T-helper 1 cell (primary cell): ENCODE results near the gene ITPR2.
"Not testable (repeated sequence)": the region's sequence is repeated elsewhere in the genome, so short reads cannot be mapped to it uniquely, and the experiment has no call there.

Source experiments
- DNase-seq, 5 donors: peaks; one replicate each; pipeline ENCODE4 v3.0.0-alpha.2; 2012 to 2020
- total RNA-seq, 4 donors: gene quantifications; one replicate each; lab custom pipeline; 2026; lab: John Stamatoyannopoulos, UW

Gene ITPR2
- 117 to 175 (median 155) reads per million in 4 donors for total RNA-seq

- DNase-seq = peak; percentile 89 to 91 (median 89)
Observed at GRCh38 chr12:26832822-26833742, at the start of gene ITPR2. Gene ITPR2, minus strand, starts transcription at chr12:26833194. Its CDS starts 413 bp downstream, at chr12:26832781.

- no peak for DNase-seq
Observed at GRCh38 chr12:26880625-26881024, 47.6 kb upstream of the ITPR2 start.

GRCh38 chr12:26878661-26879119 is 45.7 kb upstream of the ITPR2 start:
- no peak for DNase-seq

GRCh38 chr12:26874501-26875296 is 41.7 kb upstream of the ITPR2 start:
- DNase-seq = no peak

- DNase-seq = no peak
Observed at GRCh38 chr12:26872625-26873024, 39.6 kb upstream of the ITPR2 start.

- DNase-seq = no peak
Observed at GRCh38 chr12:26871985-26872384, 39.0 kb upstream of the ITPR2 start.

- no peak for DNase-seq
Observed at GRCh38 chr12:26870491-26871419, 37.8 kb upstream of the ITPR2 start.

GRCh38 chr12:26869908-26870459 is 37.0 kb upstream of the ITPR2 start:
- DNase-seq = no peak

- no peak for DNase-seq
Observed at GRCh38 chr12:26869104-26869494, 36.1 kb upstream of the ITPR2 start.

- DNase-seq = no peak
Observed at GRCh38 chr12:26868447-26869103, 35.6 kb upstream of the ITPR2 start.

GRCh38 chr12:26867080-26867479 is 34.1 kb upstream of the ITPR2 start:
- DNase-seq = peak in 1 of 5 donors; percentile 59

GRCh38 chr12:26863515-26863914 is 30.5 kb upstream of the ITPR2 start:
- no peak for DNase-seq

GRCh38 chr12:26862787-26863186 is 29.8 kb upstream of the ITPR2 start:
- DNase-seq = not testable (repeated sequence)

GRCh38 chr12:26861690-26862089 is 28.7 kb upstream of the ITPR2 start:
- no peak for DNase-seq

- no peak for DNase-seq
Observed at GRCh38 chr12:26857465-26858176, 24.6 kb upstream of the ITPR2 start.

- no peak for DNase-seq
Observed at GRCh38 chr12:26855337-26855736, 22.3 kb upstream of the ITPR2 start.

- no peak for DNase-seq
Observed at GRCh38 chr12:26854031-26854390, 21.0 kb upstream of the ITPR2 start.

- peak; percentile 35 to 72 (median 59) for DNase-seq
Observed at GRCh38 chr12:26853303-26854030, 20.5 kb upstream of the ITPR2 start.

- no peak for DNase-seq
Observed at GRCh38 chr12:26851031-26851809, 18.2 kb upstream of the ITPR2 start.
